Peyer's patch (tissue), 4 donors: ENCODE data around the gene AQP11.

Source experiments
- POLR2A ChIP-seq, 2 donors: fragments of 450-650 bp; IDR thresholded peaks; one replicate each; pipeline ENCODE4 v1.5.1; 2017; ENCODE audit warnings: antibody characterized with exemption in 2 of 2, mild to moderate bottlenecking in 2 of 2, moderate library complexity in 2 of 2
- TF ChIP-seq, protein P1 (sequence below), 6 experiments: fragments of 450-650 bp in 4 of 6; fragments of 200-600 bp in 2 of 6; sonication (generic) in 1 of 6; IDR thresholded peaks; one replicate each; pipeline ENCODE4 v1.5.1; 2017 to 2019; ENCODE audit warnings: antibody characterized with exemption in 6 of 6, mild to moderate bottlenecking in 3 of 6, moderate library complexity in 1 of 6

DNA sequence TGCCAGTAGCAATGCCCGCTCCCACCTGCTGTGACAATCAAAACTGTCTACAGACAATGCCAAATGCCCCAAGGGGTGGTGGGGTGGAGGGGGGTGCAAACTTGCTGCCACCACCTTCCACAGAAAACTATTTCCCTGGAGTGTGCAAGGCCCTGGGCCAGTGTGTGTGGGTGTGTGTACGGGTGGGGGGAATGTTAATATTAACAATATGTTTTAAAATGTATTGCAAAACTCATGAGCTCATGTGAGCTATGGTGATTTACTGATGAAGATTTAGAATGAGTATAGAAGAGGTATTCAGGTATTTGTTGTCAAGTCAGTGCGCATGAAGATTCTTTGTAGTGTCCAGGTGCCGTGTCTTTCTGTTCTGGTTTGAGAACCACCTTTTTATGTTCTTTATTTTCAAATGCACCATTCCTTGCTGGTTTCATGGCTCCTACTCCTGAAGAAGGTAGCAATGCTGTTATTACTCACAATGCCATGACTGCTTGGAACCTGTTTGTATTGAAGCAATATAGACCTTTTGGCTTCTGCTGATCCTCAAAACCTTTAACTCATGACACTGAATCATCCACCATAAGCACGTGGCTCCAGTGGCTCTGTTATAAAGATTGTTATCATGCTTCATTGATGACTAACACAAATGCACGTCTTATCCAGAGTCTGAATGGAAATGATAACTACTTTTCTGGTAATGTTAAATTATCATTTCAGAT, 29.9 kb upstream of the AQP11 start:
- TF ChIP-seq, protein P1, sequence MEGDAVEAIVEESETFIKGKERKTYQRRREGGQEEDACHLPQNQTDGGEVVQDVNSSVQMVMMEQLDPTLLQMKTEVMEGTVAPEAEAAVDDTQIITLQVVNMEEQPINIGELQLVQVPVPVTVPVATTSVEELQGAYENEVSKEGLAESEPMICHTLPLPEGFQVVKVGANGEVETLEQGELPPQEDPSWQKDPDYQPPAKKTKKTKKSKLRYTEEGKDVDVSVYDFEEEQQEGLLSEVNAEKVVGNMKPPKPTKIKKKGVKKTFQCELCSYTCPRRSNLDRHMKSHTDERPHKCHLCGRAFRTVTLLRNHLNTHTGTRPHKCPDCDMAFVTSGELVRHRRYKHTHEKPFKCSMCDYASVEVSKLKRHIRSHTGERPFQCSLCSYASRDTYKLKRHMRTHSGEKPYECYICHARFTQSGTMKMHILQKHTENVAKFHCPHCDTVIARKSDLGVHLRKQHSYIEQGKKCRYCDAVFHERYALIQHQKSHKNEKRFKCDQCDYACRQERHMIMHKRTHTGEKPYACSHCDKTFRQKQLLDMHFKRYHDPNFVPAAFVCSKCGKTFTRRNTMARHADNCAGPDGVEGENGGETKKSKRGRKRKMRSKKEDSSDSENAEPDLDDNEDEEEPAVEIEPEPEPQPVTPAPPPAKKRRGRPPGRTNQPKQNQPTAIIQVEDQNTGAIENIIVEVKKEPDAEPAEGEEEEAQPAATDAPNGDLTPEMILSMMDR (IDR thresholded peaks at IDR 0.05) = no peak
- no peak for TF ChIP-seq POLR2A (IDR thresholded peaks at IDR 0.05)
